GM21717 (cell line): ENCODE measurements around the gene PRAMEF1.
"Not testable (repeated sequence)": the region's sequence is repeated elsewhere in the genome, so short reads cannot be mapped to it uniquely, and the experiment has no call there.

Source experiments
- ATAC-seq: cut with Tn5 transposase; IDR thresholded peaks from one replicate; pipeline ENCODE4 v1.9.1; 2021; ENCODE audit warnings: mild to moderate bottlenecking, moderate library complexity; ENCODE audit not compliant: unreplicated experiment

The PRAMEF1 gene

DNA sequence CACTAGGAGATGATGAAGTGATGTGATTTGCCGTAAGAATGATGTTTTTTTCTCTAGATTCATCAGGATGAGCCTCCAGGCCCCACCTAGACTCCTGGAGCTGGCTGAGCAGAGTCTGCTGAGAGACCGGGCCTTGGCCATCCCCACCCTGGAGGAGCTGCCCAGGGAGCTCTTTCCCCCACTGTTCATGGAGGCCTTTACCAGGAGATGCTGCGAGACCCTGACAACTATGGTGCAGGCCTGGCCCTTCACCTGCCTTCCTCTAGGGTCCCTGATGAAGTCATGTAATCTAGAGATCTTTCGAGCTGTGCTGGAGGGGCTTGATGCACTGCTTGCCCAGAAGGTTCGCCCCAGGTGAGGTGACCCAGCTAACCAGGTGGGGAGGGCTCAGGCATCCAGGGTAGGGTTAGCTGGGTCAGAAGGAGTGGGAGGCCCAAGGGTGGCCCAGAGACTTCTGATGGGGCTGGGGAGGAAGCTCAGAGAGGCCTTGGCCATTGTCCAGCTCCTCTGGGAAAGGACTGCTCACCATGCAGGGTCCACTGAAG, 16.3 kb upstream of the PRAMEF1 start:
- ATAC-seq = no peak

DNA sequence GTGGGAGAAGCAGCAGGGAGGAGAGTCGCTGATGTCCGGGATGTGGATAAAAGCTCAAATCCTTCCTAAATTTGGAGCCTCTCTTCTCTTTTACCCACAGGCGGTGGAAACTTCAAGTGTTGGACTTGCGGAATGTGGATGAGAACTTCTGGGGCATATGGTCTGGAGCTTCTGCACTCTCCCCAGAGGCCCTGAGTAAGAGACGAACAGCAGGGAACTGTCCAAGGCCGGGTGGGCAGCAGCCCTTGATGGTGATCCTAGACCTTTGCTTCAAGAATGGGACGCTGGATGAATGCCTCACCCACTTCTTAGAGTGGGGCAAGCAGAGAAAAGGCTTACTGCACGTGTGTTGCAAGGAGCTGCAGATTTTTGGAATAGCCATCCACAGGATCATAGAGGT, 15.8 kb upstream of the PRAMEF1 start:
- no peak for ATAC-seq

DNA sequence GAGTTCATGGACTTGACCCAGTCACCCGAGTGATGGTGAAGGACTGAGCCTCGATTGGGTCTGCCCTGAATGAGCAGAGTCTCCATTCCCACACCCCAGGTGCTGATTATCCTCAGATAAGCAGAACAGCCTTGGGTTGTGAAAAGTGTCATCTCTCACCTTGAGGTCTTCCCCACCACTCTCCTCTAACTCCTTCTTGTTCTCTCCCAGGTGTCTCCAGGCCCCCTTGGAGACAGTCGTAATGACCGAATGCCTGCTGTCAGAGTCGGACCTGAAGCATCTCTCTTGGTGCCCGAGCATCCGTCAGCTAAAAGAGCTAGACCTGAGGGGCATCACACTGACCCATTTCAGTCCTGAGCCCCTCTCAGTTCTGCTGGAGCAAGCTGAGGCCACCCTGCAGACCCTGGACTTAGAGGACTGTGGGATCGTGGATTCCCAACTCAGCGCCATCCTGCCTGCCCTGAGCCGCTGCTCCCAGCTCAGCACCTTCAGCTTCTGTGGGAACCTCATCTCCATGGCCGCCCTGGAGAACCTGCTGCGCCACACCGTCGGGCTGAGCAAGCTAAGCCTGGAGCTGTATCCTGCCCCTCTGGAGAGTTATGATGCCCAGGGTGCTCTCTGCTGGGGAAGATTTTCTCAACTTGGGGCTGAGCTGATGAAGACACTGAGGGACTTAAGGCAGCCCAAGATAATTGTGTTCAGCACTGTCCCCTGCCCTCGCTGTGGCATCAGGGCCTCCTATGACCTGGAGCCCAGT, 14.2 kb upstream of the PRAMEF1 start:
- no peak for ATAC-seq

DNA sequence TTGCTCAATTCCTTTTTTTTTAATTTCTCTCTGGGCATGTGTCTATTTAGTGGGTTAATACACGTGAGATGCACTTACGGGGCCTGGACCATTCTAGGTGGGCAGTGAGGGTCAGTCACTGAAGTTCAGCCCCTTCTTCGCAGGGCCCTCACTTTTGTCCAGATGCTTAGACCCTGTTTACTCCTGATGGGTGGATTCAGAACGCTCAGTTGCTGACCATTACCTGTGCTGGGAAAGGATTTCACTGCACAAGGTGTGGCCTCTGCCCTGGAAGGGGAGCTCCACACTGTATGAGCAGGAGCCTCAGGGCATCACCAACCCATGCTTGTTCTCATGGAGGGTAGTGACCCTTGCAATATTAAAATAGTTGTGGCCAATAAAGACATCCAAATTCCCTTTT, 13.1 kb upstream of the PRAMEF1 start:
- no peak for ATAC-seq

DNA sequence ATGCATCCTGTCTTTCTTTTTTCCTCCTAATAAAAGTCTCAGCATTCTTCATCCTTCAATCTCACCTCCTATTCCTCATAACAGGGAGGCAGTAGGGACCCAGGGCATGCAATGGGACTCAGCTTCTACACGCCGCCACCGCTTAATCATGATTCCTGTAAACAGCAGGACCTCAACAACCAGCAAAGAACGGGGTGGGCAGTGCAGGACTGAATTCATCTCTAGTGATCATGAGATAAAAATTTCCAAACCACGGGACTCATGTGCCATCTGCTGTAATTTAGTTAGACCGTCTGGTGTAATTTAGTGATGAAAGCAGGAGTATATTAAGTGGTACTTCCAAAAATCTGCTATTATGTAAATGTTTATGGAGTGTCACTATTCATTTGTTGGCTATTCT, 12.3 kb upstream of the PRAMEF1 start:
- ATAC-seq = no peak

DNA sequence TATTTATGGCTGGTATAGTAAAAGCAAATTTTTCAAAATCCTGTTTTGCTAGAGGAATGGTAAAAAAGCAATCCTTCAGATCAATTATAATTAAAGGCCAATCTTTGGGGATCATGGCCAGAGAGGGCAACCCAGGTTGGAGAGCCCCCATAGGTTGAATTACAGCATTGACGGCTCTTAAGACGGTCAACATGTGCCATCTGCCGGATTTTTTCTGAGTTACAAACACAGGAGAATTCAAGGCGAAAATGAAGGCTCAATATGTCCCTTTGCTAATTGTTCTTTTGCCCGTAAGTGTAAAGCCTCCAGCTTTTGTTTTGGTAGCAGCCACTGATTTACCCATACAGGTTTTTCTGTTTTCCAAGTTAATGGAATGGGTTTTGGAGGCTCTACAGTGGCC, 9.7 kb upstream of the PRAMEF1 start:
- ATAC-seq = not testable (repeated sequence)

DNA sequence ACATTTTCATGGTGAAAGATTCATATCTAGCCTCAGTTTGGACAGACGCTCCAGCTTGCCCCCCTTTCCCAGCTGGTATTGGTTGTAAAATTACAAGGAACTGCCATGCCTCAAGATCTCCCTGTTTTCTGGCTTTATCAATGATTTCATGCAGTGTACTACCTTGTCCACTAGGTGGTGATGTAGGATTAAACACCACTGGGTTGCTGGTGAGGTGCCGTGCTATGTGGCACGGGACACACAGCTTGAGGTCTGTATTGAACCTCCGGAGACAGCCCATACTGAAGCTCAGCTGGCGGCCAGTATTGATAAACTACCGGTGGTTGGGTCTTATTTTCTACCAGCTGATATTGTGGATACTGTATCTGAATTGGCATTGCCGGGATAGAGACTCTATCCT, 7.4 kb upstream of the PRAMEF1 start:
- ATAC-seq = not testable (repeated sequence)

DNA sequence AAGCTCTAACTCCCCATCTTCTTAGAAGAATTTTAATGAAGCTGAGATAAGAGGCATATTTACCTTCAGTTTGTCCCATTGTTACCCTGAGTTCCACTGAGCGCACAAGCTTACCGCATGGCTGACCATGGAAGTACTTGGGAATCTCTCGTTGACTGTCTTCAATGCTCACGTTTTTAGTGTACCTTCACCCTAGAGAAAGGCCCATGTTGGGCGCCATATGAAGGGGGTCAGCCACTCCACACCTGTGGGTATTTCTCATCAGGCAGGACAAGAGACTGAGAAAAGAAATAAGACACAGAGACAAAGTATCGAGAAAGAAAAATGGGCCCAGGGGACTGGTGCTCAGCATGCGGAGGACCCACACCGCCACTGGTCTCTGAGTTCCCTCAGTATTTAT, 6.5 kb upstream of the PRAMEF1 start:
- ATAC-seq = not testable (repeated sequence)

DNA sequence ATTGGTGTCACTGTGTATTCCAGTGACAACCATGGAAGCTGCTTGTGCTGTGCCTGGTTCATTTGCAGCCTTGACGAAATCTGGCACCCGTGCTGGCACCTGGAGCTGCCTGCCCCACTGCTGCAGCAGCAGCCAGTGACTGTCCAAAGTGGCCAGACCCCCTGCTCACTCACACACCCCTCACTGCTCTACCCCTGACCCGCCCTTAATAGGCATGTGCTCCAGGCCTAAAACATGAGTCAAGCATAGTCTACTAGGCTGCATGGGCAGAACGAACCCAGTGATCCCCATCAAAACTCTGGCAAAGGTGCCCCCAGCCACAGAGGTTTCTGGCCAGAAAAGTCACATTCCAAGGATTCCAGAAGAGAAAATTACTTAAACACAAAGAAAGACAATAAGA, 7.7 kb downstream of the PRAMEF1 start:
- no peak for ATAC-seq

DNA sequence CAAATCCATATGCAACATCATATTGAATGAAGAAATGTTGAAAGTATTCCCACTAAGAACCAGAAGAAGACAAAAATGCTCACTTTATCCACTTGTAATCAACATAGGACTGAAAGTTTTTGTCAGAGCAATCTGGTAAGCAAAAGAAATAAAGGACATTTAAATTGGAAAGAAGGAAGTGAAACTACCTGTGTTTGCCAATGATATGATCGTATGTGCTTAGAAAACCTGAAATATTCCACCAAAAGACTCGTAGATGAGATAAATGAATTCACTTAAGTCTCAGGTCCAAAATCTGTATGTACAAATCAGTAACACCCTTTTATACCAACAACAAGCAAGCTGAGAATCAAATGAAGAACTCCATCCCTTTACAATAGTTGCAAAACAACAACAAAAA, 8.5 kb downstream of the PRAMEF1 start:
- no peak for ATAC-seq

DNA sequence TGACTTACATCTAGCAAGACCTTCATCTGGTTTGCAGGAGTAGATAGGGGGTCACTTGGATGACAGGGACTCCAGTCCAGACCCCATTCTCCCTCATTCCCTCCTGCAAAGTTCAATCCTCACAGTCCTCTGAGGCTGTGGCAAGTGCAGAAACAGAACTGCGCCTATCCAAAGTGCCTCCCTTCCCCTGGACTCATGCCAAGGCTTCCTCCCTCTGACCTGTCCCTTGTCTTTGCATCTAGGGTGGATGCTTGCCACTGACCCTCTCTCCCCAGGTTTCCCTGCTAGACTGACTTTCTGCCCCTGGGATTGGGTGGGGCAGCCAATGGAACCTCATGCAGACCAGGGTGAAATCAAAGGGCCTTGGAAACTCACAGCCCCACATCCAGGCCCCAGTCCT, 18.7 kb downstream of the PRAMEF1 start:
- ATAC-seq = no peak

DNA sequence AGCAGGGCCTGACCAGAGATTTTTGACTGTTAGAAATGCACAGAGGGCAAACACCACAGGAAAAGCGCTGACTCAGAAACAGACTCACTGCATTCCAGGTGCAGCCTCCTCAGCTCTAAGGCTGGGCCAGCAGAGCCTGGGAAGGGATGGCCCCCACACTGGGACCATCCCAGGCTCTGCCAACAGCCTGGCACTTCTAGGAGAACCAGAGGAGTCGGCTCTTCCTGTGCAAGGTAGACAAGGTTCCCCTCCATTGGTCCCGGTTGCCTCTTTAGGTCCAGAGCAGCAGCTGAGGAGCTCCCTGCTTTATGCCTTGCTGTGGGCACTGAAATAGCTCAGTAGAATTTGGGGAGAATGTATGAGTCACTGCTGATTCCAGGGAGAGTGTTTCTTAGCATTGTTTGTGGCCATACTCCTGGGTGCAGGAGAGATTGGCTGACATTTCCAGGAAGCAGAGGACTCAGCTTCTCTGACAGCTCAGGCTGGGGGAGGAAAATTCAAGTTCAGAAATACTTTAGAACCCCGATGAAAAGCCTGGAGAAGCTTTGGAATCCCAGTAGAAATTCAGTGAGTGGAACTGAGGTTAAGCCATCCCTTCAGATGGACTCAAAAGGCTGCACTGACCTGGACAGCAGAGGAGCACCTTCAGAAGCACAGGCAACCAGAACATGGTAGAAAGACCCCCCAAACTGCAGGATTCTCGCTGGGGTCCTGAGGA, 19.7 kb downstream of the PRAMEF1 start:
- no peak for ATAC-seq

DNA sequence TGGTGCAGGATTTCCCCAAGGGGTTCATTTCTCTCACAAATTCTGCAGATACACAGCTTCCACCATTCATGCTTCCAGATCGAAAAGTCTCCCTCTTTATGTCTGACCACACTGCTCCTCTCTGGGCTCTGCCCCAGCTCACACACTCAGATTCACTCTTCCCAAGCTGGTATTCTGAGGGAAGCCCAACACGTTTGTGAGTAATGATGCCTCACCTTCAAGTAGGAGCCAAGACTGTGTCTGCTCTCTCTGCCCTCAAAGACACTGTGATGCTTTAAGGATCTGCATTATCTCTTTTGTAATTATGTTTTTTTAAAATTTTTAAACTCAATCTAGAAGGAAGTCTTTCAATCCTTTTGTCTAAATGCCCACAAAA, 20.2 kb downstream of the PRAMEF1 start:
- no peak for ATAC-seq

DNA sequence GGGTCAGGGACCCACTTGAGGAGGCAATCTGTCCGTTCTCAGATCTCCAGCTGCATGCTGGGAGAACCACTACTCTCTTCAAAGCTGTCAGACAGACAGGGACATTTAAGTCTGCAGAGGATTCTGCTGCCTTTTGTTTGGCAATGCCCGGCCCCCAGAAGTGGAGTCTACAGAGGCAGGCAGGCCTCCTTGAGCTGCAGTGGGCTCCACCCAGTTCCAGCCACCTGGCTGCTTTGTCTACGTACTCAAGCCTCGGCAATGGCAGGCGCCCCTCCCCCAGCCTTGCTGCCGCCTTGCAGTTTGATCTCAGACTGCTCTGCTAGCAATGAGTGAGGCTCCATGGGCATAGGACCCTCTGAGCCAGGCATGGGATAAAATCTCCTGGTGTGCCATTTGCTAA, 27.9 kb downstream of the PRAMEF1 start:
- not testable (repeated sequence) for ATAC-seq

DNA sequence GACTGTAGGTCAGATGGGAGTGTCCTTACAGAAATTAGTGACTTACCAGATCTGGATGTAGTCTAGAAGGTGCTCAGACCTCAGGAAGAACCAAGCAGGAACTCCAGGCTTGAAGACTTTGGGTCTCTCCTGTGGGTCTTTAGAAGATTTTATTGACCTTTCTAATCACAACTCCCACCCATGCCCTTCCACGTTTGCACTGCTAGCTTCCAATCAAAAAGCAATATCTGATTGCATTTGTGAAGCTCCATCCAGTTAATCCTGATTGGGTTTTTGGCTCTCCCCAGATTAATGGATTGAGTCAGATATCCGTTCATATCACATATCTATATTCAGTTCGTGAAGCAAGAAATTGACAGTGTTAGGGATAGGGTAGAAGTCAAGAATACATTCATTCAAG, 40.1 kb downstream of the PRAMEF1 start, which contains the start of gene PRAMEF11:
Gene PRAMEF11, minus strand, starts transcription at position 101 of the 400 bp plus-strand sequence. CDS start 2,621 bp downstream, outside the sequence.
- ATAC-seq = not testable (repeated sequence)

DNA sequence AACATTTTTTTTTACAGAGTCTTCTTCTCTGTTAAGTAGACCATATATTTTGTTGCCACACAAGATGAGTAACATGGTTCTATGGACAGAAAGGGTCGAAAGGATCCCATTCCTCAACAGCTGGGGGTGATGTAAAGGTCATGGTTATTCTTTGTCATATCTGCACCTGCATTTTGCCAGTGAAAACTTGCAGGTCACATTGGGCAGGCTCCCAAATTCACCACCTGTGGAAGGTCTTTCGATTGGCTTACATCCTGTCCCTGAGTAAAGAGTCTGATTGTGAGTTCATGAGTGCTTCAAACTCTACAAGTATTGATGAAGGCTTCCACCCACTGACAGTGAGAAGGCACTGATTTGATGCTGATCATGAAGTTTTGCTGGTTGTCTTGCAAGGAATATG, 42.1 kb downstream of the PRAMEF1 start:
- not testable (repeated sequence) for ATAC-seq
